B cell (primary cell): ENCODE data around the gene TFRC.
"Not testable (repeated sequence)": the region's sequence is repeated elsewhere in the genome, so short reads cannot be mapped to it uniquely, and the experiment has no call there.

ENCODE experiments used
- CTCF ChIP-seq: fragments of 200-600 bp; IDR thresholded peaks from one replicate; pipeline ENCODE4 v1.8.0; 2022; ENCODE audit warnings: antibody characterized with exemption, mild to moderate bottlenecking
- EZH2 ChIP-seq: IDR thresholded peaks from 2 replicates; pipeline ENCODE4 v1.6.1; 2012; ENCODE audit warnings: borderline replicate concordance, low read depth, mild to moderate bottlenecking, moderate library complexity, low read length; ENCODE audit not compliant: insufficient read depth, poor library complexity, severe bottlenecking

- TF ChIP-seq CTCF, EZH2: not testable (repeated sequence)
Observed at GRCh38 chr3:196002721-196003120, 79.2 kb downstream of the TFRC start.
